ENCODE measurements around the gene ADAMTS18.

ADAMTS18 gene

DNA sequence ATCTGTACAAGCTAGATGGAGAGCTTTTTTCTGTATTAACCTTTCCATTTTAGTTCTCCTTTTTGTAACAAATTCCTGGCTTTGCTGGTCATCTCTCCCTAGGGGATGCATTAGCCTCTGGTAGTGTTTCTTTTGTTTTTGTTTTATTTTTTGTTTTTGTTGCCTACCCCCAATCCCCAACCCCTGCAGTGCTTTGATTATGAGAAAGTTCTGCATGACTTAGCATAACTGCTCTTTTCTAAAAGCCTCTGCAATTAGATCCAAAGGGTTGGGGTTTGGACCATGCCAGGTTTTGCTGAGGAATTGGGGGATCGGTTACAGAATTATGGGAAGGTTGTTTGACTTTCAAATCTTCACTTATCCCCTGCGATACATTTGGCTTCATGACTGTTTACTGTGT, 98.2 kb downstream of the ADAMTS18 start:
- H3K4me3 ChIP-seq (ENCODE audit: control insufficient read depth, low read depth, low read length): no peak overlapping the region
- TF ChIP-seq, protein P1, sequence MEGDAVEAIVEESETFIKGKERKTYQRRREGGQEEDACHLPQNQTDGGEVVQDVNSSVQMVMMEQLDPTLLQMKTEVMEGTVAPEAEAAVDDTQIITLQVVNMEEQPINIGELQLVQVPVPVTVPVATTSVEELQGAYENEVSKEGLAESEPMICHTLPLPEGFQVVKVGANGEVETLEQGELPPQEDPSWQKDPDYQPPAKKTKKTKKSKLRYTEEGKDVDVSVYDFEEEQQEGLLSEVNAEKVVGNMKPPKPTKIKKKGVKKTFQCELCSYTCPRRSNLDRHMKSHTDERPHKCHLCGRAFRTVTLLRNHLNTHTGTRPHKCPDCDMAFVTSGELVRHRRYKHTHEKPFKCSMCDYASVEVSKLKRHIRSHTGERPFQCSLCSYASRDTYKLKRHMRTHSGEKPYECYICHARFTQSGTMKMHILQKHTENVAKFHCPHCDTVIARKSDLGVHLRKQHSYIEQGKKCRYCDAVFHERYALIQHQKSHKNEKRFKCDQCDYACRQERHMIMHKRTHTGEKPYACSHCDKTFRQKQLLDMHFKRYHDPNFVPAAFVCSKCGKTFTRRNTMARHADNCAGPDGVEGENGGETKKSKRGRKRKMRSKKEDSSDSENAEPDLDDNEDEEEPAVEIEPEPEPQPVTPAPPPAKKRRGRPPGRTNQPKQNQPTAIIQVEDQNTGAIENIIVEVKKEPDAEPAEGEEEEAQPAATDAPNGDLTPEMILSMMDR (IDR thresholded peaks at IDR 0.05; ENCODE audit: control insufficient read depth, insufficient read depth, low read depth, low read length, missing control alignments): no peak
- no peak for DNase-seq (ENCODE audit: low read depth)

DNA sequence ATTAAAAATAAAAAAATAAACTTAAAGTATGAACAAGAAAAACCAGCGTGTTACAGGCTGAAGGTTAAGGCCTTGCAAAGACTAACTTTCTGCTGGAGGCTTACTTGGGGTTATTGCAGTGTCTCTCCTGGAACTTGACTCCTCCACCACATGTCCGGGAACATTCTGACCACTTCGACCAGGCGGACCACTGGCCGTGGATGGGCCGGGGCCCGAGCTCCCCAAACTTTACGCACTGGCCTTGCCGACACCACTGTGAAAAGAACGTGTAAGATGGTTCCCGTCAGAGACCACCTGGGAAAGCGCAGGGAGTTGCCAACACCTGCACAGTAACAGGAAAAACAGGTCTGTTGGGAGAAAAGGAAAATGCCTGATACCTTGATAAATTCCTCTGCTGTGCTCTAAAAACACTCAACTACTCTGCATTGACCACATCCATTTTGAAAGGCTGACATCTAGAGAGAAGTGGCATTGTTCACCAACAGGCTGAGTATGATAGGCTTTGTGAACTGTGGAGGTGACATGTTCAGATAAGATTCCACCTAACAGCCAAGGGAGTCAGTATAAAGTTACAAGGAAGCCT, 99.1 kb downstream of the ADAMTS18 start:
- no peak for DNase-seq (ENCODE audit: low read depth)
- TF ChIP-seq, protein P1 (IDR thresholded peaks at IDR 0.05; ENCODE audit: control insufficient read depth, insufficient read depth, low read depth, low read length, missing control alignments): no peak

DNA sequence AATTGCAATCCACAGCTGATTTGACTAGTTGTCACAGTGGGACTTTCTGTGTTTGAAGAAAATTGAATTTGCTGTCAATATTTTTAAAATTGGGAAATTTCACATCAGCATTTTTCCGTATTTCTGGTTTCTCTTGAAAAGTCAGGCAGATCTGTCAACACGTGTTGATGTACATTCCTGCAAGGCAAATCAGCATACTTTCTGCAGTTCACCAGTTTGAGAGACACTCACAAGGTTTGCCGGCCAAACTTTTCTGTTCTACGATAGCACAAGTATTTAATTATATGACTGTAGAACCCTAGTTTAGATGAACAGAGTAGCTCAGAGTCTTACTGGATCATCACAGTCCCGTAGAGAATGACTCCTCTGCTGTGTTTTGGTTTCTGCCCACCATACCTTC, 102.0 kb downstream of the ADAMTS18 start:
- no peak for DNase-seq (ENCODE audit: low read depth)
- TF ChIP-seq, protein P1 (IDR thresholded peaks at IDR 0.05; ENCODE audit: control insufficient read depth, insufficient read depth, low read depth, low read length, missing control alignments): no peak
- no peak overlapping the region for H3K4me3 ChIP-seq (ENCODE audit: control insufficient read depth, low read depth, low read length)

More for the DNA sequence above, 99.1 kb downstream of the ADAMTS18 start:
- H3K4me3 ChIP-seq (ENCODE audit: control insufficient read depth, low read depth, low read length): no peak overlapping the region

DNA sequence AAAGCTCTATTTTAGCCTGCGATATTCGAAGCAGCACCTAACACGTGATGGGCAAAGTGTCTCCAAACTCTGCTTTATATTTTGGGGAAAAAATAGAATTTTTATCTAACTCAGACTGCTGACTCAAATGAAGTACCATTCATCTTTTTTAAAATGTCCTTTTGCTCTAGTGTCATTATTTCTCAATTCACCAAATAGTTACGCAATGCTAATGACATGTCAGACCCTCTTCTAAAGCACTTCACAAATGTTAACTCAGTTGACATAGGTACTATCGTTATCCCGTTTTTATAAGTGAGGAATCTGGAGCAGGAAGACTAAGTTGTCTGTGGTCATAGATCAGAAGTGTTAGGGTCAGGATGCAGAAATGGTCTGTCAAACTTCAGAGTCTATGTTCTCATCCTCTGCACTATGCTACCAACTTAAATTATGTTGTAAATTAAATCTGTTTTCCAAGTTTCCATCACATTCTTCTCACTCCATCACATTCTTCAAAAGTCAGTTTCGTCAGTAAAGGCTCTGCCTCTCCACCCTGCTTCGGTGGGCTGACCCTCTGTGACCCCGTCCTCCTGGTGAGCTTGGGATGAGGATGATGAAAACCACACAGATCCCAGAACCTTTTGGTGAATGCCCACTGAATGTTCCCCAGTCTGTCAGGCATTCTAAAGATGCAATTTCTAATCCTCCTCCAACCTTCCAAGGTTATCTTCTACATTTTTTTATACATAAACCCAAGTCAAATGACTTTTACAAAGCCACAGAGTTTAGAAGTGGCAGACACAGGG, 102.8 kb downstream of the ADAMTS18 start:
- DNase-seq (ENCODE audit: low read depth): no peak
- no peak overlapping the region for H3K4me3 ChIP-seq (ENCODE audit: control insufficient read depth, low read depth, low read length)

DNA sequence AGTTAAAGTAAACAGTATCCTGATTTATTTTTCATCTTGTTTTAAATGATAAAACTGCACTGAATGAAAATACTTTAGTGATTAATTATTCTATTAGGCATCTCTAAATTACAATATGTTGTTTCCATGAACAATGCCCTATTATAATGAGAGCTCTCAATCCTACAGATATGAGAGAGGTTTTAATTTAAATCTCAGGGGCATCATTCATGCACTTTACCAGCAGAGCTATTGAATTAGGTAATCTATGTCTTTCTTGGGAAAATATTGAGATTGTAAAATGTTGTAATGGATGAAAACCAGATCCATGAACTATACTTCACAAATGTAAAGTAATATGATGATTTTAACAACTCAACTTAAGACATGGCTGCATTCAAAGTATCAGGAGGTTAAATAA, 103.8 kb downstream of the ADAMTS18 start:
- no peak for DNase-seq (ENCODE audit: low read depth)
- no peak overlapping the region for H3K4me3 ChIP-seq (ENCODE audit: control insufficient read depth, low read depth, low read length)

More for the DNA sequence above, 102.8 kb downstream of the ADAMTS18 start:
- TF ChIP-seq, protein P1 (IDR thresholded peaks at IDR 0.05; ENCODE audit: control insufficient read depth, insufficient read depth, low read depth, low read length, missing control alignments): no peak

DNA sequence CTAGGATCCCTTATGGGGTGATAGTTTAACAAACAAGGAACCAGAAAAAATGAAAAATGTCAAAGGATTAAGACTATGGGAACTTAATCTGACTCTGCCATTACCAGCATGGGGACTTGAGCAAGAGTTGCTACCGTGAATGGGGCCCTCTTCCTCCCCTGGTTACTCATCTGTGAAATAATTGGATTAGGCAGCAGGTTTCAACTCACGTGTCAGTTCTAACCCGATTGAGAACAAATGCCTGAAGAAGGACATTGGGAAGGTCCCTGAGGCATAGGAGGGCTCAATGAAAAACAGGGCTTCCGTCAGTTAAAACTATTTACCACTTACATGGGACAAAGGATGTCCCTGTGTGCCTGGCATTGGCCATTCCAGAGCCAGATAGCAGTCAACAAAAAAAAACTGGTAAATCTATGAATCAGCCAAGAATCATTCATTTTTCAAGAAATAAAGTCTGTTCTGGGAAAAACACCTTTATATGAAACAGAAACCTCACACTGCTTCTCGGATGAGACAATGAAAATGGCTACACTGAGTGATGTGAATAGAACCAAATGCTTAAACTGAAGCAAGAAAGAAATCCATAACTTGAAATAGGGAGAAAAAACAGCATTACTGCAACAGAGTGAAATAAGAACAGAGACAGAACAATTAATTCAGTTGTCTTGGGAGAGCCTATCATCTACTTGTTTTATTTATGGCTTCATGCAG, 104.3 kb downstream of the ADAMTS18 start:
- TF ChIP-seq, protein P1 (IDR thresholded peaks at IDR 0.05; ENCODE audit: control insufficient read depth, insufficient read depth, low read depth, low read length, missing control alignments): no peak
- no peak for DNase-seq (ENCODE audit: low read depth)
- no peak overlapping the region for H3K4me3 ChIP-seq (ENCODE audit: control insufficient read depth, low read depth, low read length)

More for the DNA sequence above, 103.8 kb downstream of the ADAMTS18 start:
- TF ChIP-seq, protein P1 (IDR thresholded peaks at IDR 0.05; ENCODE audit: control insufficient read depth, insufficient read depth, low read depth, low read length, missing control alignments): no peak

Data from AG09309 (cell line).